GM19324 (cell line): ENCODE data around the gene ITGAE.

Experiments
- ATAC-seq: cut with Tn5 transposase; IDR thresholded peaks from one replicate; pipeline ENCODE4 v1.9.1; 2021; ENCODE audit warnings: mild to moderate bottlenecking, moderate library complexity; ENCODE audit not compliant: unreplicated experiment, low FRiP score

Gene ITGAE

GRCh38 chr17:3678095-3678820 is 122.7 kb downstream of the ITGAE start:
- no peak for ATAC-seq

- no peak for ATAC-seq
Measured at GRCh38 chr17:3675886-3676285, 125.1 kb downstream of the ITGAE start.

- no peak for ATAC-seq
Measured at GRCh38 chr17:3672571-3672970, 128.4 kb downstream of the ITGAE start.

- ATAC-seq, result no peak
Measured at GRCh38 chr17:3669548-3669947, 131.4 kb downstream of the ITGAE start.

GRCh38 chr17:3669085-3669347 is 132.0 kb downstream of the ITGAE start:
- no peak for ATAC-seq

- ATAC-seq, result peak; percentile 90
Measured at GRCh38 chr17:3668279-3669084, 132.5 kb downstream of the ITGAE start, which contains the start of the genes EMC6 and TAX1BP3. TSS of gene EMC6 (plus strand) at chr17:3668812. CDS start at chr17:3669147, 335 bp downstream. TSS of gene TAX1BP3 (minus strand) at chr17:3668578. CDS start at chr17:3668526, 52 bp downstream.

- ATAC-seq, result peak; percentile 9
Measured at GRCh38 chr17:3667366-3668278, 133.4 kb downstream of the ITGAE start.

GRCh38 chr17:3666516-3666915 is 134.5 kb downstream of the ITGAE start:
- ATAC-seq, result no peak

- no peak for ATAC-seq
Measured at GRCh38 chr17:3665834-3666233, 135.2 kb downstream of the ITGAE start.
